NCI-H748 (cell line): ENCODE results near the gene PRKG1.

Experiments used
- DNase-seq: peaks from one replicate; lab custom pipeline; 2025; ENCODE audit not compliant: unreplicated experiment; lab: John Stamatoyannopoulos, UW

The PRKG1 gene

DNA sequence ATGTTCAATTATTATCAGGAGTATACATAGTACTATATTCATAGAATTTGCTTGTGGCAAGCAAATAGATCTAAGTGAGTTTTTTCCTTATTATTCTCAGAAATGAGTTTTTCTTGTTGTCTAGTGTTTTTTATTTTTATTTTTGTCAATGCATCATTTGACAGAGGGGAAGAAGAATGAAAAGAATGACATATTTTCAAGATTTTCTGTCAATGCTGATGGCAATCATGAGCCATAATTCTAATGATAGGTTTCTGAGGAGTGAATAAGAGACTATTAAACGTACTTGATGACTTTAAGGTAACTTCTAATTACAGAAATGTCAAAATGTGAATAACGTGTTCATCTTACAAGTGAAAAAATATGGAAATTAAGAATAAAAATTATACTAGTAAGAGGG lies 769.7 kb downstream of the PRKG1 start:
- DNase-seq = no peak

DNA sequence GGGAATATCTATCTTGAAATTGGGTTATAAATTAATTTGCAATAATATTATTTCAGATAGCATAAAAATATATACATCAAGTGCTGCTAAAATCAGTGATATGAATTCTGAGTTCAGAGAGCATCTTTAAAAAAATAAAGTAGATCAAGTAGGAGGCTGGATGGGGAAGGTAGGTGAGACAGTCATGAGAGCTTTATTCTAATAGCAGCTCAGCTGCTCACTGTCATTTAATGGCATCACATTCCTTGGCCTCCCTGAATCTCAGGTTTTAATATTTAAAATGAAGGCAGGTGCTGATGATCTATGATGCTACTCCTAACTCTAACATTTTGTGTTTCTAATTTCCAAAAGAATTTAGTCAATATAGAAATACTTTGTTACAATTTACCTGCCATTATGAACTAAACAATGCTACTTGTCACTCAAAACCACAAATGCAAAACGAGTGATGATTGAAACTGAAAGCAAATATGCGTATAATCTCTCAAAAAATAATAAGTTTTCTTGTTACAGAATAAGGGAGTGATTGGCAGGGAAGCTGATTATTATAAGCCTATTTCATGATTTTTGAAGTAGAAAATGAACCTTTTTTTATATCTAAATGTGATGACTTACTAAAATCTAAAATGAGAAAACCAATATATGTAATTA lies 772.7 kb downstream of the PRKG1 start:
- DNase-seq = no peak

- no peak for DNase-seq
Observed at GRCh38 chr10:51852297-51852696, 778.0 kb downstream of the PRKG1 start.

- peak; percentile 20 for DNase-seq
Observed at GRCh38 chr10:51857305-51857704, 783.0 kb downstream of the PRKG1 start.

GRCh38 chr10:51860257-51860656 lies 786.0 kb downstream of the PRKG1 start:
- DNase-seq = no peak

GRCh38 chr10:51861051-51861450 lies 786.8 kb downstream of the PRKG1 start:
- no peak for DNase-seq

- no peak for DNase-seq
Observed at GRCh38 chr10:51861731-51862130, 787.4 kb downstream of the PRKG1 start.

- peak; percentile 1 for DNase-seq
Observed at GRCh38 chr10:51862149-51862548, 787.9 kb downstream of the PRKG1 start.

DNA sequence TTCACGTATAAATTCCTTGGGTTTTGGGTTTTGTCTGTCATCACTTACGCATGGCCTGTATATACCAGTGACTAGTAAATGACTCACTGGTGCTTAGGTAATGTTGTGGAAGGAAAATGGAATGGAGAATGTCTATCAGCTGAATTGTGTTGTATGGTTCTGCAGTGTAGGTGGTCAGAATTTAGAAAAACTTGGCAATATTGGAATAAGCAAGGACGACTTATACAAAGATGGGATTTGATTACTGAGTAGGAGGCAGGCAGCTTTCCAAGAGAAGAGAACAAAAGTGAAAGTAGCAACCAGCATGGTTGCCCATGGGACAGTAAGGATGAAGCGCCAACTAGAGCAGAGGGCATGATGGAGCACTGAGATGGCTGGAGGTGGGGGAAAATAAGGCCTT lies 793.7 kb downstream of the PRKG1 start:
- DNase-seq = no peak

DNA sequence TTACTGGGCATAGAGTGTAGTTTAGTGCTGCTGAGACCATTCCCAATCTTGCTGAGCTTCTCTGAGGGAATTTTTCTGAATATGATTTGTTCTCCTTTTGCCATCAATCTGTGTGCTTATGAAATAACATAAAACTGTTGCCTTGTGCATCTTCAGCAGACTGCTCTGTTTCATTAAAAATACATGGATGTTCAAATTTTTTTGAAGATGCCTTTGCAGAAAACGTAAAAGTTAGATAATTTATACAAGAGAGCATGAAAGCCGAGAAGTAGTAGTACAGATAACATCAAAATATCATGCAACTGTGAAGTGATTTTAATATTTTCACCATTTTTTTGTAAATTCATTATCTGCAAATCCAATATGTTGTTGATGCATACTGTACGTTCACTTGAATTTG lies 799.8 kb downstream of the PRKG1 start:
- DNase-seq = no peak

DNA sequence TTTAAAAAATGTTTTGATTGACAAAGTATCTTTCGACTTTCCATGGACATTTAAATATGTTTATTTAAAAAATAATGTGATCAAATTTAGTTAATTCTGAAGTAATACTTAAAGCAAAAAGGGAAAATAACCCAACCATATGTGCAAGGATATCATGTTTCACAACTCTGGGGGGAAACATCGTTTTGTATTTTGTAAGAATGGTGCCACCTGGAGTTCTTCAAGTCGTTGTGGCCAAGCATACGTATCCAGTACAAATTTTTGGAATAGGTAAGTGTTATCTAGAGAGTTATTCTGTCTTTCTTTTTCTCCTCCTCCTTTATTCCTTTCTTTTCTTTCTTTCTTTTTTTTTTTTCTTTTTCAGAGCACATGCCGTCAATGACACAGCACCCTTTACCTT lies 801.3 kb downstream of the PRKG1 start:
- DNase-seq = peak; percentile 29

DNA sequence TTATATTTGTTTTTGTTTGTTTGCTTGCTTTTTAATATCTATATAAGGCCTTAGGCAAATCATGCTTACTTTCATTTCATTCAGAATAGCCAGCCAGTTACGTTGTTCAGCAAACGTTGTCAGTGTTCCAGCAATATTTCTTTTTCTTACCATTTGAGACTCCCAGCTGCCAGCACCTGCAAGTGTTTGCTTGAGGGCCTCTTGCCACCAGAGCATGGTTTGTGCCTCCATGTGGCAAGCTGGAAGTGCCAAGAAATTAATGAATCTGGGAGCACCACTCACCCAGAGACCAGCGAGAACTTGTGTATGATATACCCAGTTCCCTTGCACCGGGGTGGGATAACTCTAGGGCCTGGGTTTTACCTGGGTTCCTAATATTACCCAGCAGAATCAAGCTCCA lies 802.2 kb downstream of the PRKG1 start:
- DNase-seq = no peak

DNA sequence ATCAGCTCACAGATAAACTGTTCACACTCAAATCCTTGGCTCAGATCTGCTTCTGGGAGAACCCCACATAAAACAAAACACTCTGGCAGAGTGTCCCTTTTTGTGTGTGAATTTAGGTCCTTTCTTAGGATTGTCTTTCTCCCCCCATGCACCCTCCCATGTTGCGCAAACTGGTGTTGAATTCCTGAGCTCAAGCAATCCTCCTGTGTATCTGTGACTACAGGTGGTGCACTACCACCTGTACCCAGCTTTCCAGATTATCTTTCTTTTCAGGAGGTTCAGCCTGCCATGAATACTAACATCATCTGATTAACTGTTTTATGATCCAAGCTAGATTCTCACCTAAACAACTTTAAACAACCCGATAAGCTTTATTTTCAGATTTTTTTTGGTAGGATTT lies 802.7 kb downstream of the PRKG1 start:
- no peak for DNase-seq

DNA sequence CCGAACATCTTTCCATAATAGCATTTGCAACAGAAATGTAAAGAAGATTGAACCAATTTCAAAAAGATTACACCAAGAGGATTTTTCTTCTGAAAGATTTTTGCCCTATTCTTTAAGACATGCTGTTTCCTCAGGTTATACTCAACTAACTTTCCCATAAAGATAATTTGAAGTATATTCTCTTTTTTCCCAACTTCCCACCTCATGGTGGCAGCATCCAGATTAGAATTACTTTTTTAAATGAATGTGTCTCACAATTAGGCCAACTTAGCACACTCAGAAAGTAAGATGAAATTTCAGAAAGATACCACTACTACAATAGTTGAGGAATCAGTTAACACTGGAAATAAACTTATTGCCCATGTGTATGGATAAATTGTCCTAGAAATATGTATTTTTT lies 803.3 kb downstream of the PRKG1 start:
- DNase-seq = no peak

GRCh38 chr10:51878695-51879094 lies 804.4 kb downstream of the PRKG1 start:
- DNase-seq = no peak

GRCh38 chr10:51879238-51879637 lies 805.0 kb downstream of the PRKG1 start:
- no peak for DNase-seq

DNA sequence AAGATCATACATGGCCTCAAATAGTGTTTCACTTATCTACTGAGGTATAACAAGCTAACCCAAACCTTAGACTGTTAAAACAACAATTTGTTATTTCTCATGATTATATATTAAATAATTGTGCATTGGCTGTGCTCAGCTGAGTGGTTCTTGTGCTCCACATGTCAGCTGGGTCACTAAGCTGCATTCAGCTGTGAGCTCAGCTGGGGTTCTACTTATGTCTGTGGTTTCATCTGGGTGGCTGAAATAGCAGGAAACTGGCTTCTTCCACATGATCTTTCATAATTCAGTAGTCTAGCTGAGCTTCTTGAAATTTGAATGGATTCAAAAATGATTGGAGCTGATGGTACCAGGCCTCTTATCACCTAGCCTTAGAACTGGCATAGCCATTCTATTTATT lies 806.9 kb downstream of the PRKG1 start:
- no peak for DNase-seq

DNA sequence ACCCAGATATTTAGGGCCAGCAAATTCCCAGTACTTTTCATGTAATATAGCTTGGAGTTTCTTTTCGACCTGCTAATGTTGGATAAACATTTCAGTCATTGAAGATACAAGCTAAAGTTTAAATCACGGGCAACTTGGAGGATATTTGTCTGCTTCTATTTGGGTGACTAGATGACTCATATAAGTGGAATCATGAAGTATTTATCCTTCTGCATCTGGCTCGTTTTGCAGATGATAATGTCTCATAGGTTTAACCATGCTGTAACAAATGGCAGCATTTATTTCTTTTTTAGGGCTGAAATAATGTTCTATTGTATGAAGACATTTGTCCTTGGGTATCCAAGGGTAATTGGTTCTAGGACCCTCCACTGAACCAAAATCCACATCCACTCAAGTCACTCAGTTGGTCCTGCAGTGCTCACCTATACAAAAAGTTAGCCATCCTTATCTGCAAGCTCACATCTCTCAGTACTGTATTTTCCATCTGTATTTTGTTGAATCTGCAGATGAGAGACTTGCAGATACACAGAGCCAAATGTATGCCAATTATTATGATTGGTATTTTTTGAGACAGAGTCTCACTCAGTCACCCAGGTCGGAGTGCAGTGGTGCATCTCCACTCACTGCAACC lies 812.3 kb downstream of the PRKG1 start:
- no peak for DNase-seq

GRCh38 chr10:51888263-51888662 lies 814.0 kb downstream of the PRKG1 start:
- DNase-seq = no peak

DNA sequence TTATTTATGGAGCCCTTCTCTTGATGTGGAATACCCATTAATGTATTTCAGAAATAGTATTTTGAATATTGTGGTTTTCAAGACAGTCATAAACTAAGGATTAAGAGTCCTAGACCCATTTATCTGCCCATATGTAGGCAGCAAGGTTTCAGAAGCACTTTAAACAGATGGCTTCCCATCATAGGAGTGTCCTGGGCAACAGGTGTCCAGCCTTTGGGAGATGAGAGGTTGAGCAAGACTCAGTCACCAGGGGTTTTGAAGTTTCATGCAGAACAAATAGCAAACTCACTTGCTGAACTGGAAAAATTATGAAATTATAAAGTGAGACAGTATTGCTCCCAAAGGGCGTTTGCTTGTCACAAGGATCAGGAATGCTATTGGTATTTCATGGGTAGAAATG lies 818.0 kb downstream of the PRKG1 start:
- DNase-seq = no peak

DNA sequence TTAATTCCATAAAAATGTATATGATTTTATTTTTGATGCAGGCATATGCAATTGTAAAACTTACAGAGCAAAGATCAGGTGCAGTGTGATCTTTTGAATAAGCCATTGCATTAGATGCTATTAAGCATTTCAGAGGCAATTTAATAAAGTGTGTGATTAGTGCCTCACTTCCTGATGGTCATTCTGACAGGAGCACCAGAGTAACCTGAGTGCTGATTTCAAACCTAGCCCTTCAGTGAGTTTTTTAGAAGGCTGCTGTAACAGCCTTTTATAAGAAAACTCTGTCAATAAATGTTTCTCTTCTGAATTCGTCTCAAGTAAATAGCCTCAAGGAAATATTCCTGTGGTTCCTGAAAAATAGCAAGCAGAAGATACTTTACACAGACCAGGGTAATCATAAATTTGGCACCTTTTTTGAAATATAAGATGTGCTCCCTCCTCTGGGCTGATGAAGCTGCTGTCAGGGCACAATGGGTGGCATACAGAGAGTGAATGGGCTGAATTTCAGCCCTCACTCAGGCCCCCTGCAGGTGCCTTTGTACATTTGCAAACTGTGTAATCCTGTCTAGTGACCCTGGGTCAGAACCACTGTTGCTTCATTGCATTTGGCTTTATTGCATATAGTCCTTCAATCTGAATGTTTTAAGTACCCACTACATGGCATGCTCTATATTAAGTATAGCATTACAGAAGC lies 818.8 kb downstream of the PRKG1 start:
- DNase-seq = peak; percentile 72

DNA sequence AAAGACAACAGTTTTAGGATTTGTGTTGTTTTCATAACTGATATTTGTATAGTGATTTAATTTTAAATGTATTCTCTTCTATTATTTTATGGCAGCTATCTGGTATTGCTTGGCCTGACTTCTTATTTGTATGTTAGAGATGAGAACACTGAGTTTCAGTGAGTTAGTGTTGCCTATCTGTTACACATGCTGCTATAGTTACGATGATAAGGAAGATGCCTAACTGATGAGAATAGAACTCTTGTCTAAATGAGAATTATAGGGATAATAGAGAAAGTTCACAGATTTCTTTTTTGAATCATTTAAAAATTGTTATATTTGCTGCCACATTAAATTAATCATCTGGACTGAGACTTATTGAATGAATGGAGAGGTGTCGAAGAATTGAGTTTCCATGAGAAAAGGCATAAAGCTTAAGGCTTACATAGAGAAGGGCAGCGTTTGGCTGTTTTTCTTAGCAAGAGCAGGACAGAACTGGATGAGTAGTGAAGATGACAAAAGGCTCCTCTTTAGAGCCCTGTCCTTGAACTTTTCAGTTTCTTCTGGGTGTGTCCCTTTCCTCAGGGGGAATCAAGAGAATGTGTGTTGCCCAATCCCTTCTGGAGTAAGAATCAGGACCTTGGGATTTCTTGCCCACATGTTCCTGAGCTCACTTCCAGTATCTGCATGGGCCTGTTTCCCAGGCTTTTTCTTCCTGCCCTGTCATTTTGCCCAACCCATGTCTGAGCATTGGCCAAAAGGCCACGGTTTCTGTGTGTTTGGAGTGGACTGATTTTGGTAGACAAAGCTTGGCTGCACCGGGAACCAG lies 820.7 kb downstream of the PRKG1 start:
- no peak for DNase-seq
